Measurements from ENCODE around the gene ASPM.
"Not testable (repeated sequence)": the region's sequence is repeated elsewhere in the genome, so short reads cannot be mapped to it uniquely, and the experiment has no call there.

The ASPM gene

DNA sequence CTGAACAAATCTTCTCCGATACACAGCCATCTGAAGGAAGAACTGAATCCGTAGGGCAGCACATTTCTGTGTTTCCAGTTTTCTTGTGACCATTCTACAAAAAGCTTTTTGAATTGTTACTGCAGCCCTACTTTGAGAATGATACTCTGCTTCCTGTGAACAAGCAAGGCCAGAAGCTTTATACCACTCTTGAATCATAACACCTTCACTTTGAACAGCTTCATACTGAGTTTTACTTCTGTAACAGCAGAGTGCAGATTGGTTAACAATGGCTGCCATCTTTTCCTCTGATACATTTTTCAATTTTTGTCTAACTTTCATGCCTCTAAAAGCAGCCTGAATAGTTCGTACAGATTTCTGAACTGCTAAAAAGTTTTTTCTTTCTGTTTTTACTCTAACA is 45.8 kb downstream of the ASPM start:
- TF ChIP-seq SNAI2 (CRISPR knock-in tag; IDR thresholded peaks at IDR 0.05) (no peak), ZNF8 (CRISPR knock-in tag; IDR thresholded peaks at IDR 0.05) (no peak), GLIS3 (CRISPR knock-in tag; IDR thresholded peaks at IDR 0.05) (no peak), CSDC2 (CRISPR knock-in tag; IDR thresholded peaks at IDR 0.05) (no peak), BACH2 (CRISPR knock-in tag; IDR thresholded peaks at IDR 0.05; ENCODE audit: borderline replicate concordance) (no peak), CREB5 (CRISPR knock-in tag; IDR thresholded peaks at IDR 0.05; ENCODE audit: low read depth) (no peak), ZFP3 (CRISPR knock-in tag; IDR thresholded peaks at IDR 0.05) (no peak), ZNF70 (CRISPR knock-in tag; IDR thresholded peaks at IDR 0.05) (no peak), PATZ1 (CRISPR knock-in tag; IDR thresholded peaks at IDR 0.05; ENCODE audit: borderline replicate concordance) (no peak)
- TF ChIP-seq, protein P1, sequence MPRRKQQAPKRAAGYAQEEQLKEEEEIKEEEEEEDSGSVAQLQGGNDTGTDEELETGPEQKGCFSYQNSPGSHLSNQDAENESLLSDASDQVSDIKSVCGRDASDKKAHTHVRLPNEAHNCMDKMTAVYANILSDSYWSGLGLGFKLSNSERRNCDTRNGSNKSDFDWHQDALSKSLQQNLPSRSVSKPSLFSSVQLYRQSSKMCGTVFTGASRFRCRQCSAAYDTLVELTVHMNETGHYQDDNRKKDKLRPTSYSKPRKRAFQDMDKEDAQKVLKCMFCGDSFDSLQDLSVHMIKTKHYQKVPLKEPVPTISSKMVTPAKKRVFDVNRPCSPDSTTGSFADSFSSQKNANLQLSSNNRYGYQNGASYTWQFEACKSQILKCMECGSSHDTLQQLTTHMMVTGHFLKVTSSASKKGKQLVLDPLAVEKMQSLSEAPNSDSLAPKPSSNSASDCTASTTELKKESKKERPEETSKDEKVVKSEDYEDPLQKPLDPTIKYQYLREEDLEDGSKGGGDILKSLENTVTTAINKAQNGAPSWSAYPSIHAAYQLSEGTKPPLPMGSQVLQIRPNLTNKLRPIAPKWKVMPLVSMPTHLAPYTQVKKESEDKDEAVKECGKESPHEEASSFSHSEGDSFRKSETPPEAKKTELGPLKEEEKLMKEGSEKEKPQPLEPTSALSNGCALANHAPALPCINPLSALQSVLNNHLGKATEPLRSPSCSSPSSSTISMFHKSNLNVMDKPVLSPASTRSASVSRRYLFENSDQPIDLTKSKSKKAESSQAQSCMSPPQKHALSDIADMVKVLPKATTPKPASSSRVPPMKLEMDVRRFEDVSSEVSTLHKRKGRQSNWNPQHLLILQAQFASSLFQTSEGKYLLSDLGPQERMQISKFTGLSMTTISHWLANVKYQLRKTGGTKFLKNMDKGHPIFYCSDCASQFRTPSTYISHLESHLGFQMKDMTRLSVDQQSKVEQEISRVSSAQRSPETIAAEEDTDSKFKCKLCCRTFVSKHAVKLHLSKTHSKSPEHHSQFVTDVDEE (CRISPR knock-in tag; IDR thresholded peaks at IDR 0.05), result no peak
- ATAC-seq, result no peak

DNA sequence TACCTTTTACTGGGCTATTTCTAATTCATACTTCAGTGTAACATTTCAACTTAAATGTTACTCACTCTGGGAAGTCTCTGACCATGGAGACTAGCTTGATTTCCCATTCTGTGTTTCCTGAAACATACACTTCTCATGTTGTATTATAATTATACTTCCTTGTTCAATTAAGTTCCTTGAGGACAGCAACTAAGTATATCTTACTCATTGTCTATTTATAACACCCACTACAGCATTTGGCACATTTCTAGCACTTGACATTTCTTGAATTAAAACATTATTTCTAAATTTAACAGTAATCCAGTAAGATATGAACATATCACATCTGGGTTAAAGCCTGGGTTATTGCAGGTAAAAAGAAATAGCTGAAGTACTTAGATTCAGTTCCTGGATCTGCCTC is 47.0 kb downstream of the ASPM start:
- TF ChIP-seq BACH2 (CRISPR knock-in tag; IDR thresholded peaks at IDR 0.05; ENCODE audit: borderline replicate concordance) (no peak), CSDC2 (CRISPR knock-in tag; IDR thresholded peaks at IDR 0.05) (no peak), ZC3H10 (CRISPR knock-in tag; IDR thresholded peaks at IDR 0.05) (no peak), ARNTL (CRISPR knock-in tag; IDR thresholded peaks at IDR 0.05; ENCODE audit: borderline replicate concordance, low read depth) (no peak), GLIS3 (CRISPR knock-in tag; IDR thresholded peaks at IDR 0.05) (no peak), ZFP3 (CRISPR knock-in tag; IDR thresholded peaks at IDR 0.05) (no peak), PPARA (CRISPR knock-in tag; IDR thresholded peaks at IDR 0.05; ENCODE audit: borderline replicate concordance) (no peak), ZNF565 (CRISPR knock-in tag; conservative IDR thresholded peaks at IDR 0.05; ENCODE audit: low read depth) (no peak), POU6F1 (CRISPR knock-in tag; IDR thresholded peaks at IDR 0.05; ENCODE audit: borderline replicate concordance, low read depth) (no peak), TOX (CRISPR knock-in tag; IDR thresholded peaks at IDR 0.05; ENCODE audit: borderline replicate concordance) (no peak), ISL1 (CRISPR knock-in tag; IDR thresholded peaks at IDR 0.05) (no peak), ZNF70 (CRISPR knock-in tag; IDR thresholded peaks at IDR 0.05) (no peak), ESRRG (CRISPR knock-in tag; IDR thresholded peaks at IDR 0.05) (no peak), ZFP30 (CRISPR knock-in tag; IDR thresholded peaks at IDR 0.05) (no peak), ZNF8 (CRISPR knock-in tag; IDR thresholded peaks at IDR 0.05) (no peak), TCF4 (CRISPR knock-in tag; IDR thresholded peaks at IDR 0.05; ENCODE audit: borderline replicate concordance) (no peak), OSR1 (CRISPR knock-in tag; IDR thresholded peaks at IDR 0.05) (no peak), SNAI2 (CRISPR knock-in tag; IDR thresholded peaks at IDR 0.05) (no peak)
- TF ChIP-seq, protein P1 (CRISPR knock-in tag; IDR thresholded peaks at IDR 0.05), result no peak
- TF ChIP-seq, protein P2, sequence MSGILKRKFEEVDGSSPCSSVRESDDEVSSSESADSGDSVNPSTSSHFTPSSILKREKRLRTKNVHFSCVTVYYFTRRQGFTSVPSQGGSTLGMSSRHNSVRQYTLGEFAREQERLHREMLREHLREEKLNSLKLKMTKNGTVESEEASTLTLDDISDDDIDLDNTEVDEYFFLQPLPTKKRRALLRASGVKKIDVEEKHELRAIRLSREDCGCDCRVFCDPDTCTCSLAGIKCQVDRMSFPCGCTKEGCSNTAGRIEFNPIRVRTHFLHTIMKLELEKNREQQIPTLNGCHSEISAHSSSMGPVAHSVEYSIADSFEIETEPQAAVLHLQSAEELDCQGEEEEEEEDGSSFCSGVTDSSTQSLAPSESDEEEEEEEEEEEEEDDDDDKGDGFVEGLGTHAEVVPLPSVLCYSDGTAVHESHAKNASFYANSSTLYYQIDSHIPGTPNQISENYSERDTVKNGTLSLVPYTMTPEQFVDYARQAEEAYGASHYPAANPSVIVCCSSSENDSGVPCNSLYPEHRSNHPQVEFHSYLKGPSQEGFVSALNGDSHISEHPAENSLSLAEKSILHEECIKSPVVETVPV (CRISPR knock-in tag; IDR thresholded peaks at IDR 0.05), result no peak

GRCh38 chr1:197096971-197097370 is 49.5 kb downstream of the ASPM start:
- not testable (repeated sequence) for ATAC-seq

More for the DNA sequence above, 47.0 kb downstream of the ASPM start:
- no peak for ATAC-seq

Measured in SK-N-SH treated with all-trans-retinoic acid at 6 μM for 48 hours (cell line).